Measurements from ENCODE around the gene SPDEF.

DNA sequence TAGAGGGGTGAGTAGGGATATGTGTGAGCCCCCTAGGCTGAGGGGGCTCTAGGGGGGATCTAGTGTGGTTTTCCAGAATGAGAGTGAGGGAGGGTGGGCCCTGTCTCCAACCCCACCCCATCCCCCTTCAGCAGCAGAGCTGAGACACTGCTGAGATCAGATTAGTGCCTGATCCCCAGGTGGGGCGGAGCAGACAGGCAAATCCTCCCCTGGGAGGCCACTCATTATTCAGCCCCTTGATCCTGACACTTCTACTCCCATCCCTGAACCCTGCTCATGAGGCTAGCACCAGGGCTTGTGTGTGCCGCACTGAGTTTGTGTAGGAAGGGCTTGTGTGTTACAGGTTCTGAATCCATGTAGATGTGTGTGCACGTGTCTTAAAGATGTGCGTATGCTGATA is 42.5 kb downstream of the SPDEF start:
- no peak for TF ChIP-seq CTCF (conservative IDR thresholded peaks at IDR 0.05; ENCODE audit: low read depth in 2 of 2)
- no peak for TF ChIP-seq POLR2AphosphoS5 (IDR thresholded peaks at IDR 0.05; ENCODE audit: low read depth)
- no peak for TF ChIP-seq EZH2phosphoT487 (IDR thresholded peaks at IDR 0.05; ENCODE audit: unreplicated experiment)
